ENCODE data around the gene VAV2. TPM values are rescaled to one million over a fixed set of nuclear protein-coding genes. Genes with fewer than 3 reads are reported as not detected.

VAV2 gene
- total and polyA plus RNA-seq, 4 donors = 4.9 to 26.4 (median 17.0) TPM

GRCh38 chr9:133943036-133943780 is 48.9 kb downstream of the VAV2 start:
- Histone ChIP-seq H3K9ac (ENCODE audit: low read depth in 1 of 2, low read length in 2 of 2) (no peak overlapping the region), H3K4me3 (ENCODE audit: low read depth in 1 of 3, low read length in 3 of 3) (no peak overlapping the region), H3K27me3 (ENCODE audit: control insufficient read depth in 4 of 4, insufficient read depth in 4 of 4, low read length in 3 of 4) (no peaks in the 10 kb centered on the region), H3K36me3 (ENCODE audit: control insufficient read depth in 4 of 4, insufficient read depth in 3 of 4, low read depth in 1 of 4, low read length in 3 of 4) (peaks cover 0 to 6% (median 2%) of the 10 kb centered on the region in 4 donors), H3K27ac (ENCODE audit: low read depth in 1 of 2, low read length in 2 of 2) (no peak overlapping the region), H3K4me1 (ENCODE audit: control insufficient read depth in 4 of 4, insufficient read depth in 4 of 4, low read length in 3 of 4) (peaks cover 0 to 11% (median 5%) of the 10 kb centered on the region in 4 donors), H3K9me3 (ENCODE audit: control insufficient read depth in 4 of 4, low read length in 3 of 4) (no peaks in the 10 kb centered on the region)
- DNase-seq (ENCODE audit: low spot score) = no peak
- TF ChIP-seq REST (IDR thresholded peaks at IDR 0.05) = no peak
- 83% methylated on average over 17 of the region's 17 CpGs for WGBS

GRCh38 chr9:133942206-133942975 is 49.7 kb downstream of the VAV2 start:
- WGBS = 94% methylated on average over 27 of the region's 27 CpGs
- no peak for TF ChIP-seq ZBTB33 (IDR thresholded peaks at IDR 0.05)
- TF ChIP-seq JUND (IDR thresholded peaks at IDR 0.05) = no peak
- no peak for TF ChIP-seq NR2F2 (IDR thresholded peaks at IDR 0.05)
- no peak for TF ChIP-seq HNF4A (conservative IDR thresholded peaks at IDR 0.05)
- no peak for TF ChIP-seq EGR1 (IDR thresholded peaks at IDR 0.05; ENCODE audit: low read depth in 2 of 2)
- no peak for TF ChIP-seq RXRA (IDR thresholded peaks at IDR 0.05)
- no peak for TF ChIP-seq HNF4G (IDR thresholded peaks at IDR 0.05)
- no peak for TF ChIP-seq FOXA1 (IDR thresholded peaks at IDR 0.05)
- TF ChIP-seq MAX (IDR thresholded peaks at IDR 0.05) = no peak
- TF ChIP-seq TAF1 (conservative IDR thresholded peaks at IDR 0.05) = no peak
- TF ChIP-seq CTCF (IDR thresholded peaks at IDR 0.05; ENCODE audit: low read depth, low read length, missing input control) = no peak
- peaks cover 0 to 11% (median 5%) of the 10 kb centered on the region in 4 donors for H3K4me1 ChIP-seq (ENCODE audit: control insufficient read depth in 4 of 4, insufficient read depth in 4 of 4, low read length in 3 of 4)
- no peaks in the 10 kb centered on the region for H3K27me3 ChIP-seq (ENCODE audit: control insufficient read depth in 4 of 4, insufficient read depth in 4 of 4, low read length in 3 of 4)
- no peak overlapping the region for H3K4me3 ChIP-seq (ENCODE audit: low read depth in 1 of 3, low read length in 3 of 3)
- no peaks in the 10 kb centered on the region for H3K9me3 ChIP-seq (ENCODE audit: control insufficient read depth in 4 of 4, low read length in 3 of 4)
- H3K9ac ChIP-seq (ENCODE audit: low read depth in 1 of 2, low read length in 2 of 2) = no peak overlapping the region
- DNase-seq (ENCODE audit: low spot score) = no peak
- no peak overlapping the region for H3K27ac ChIP-seq (ENCODE audit: low read depth in 1 of 2, low read length in 2 of 2)
- H3K36me3 ChIP-seq (ENCODE audit: control insufficient read depth in 4 of 4, insufficient read depth in 3 of 4, low read depth in 1 of 4, low read length in 3 of 4) = peaks cover 0 to 14% (median 2%) of the 10 kb centered on the region in 4 donors
